Right cardiac atrium (tissue), 5 donors: ENCODE results near the gene CLECL1. TPM values are rescaled to one million over a fixed set of nuclear protein-coding genes. Genes with fewer than 3 reads are reported as not detected.

Experiments used
- ATAC-seq, 2 donors: fragments of 200-7000 bp; cut with Tn5 transposase; one replicate each; pipeline versions ENCODE4 v1.8.0 to v1.9.1; 2020; ENCODE audit warnings: moderate library complexity in 2 of 2, mild to moderate bottlenecking in 1 of 2
- DNase-seq, 3 donors: peaks; one replicate each; pipeline ENCODE4 v3.0.0-alpha.2; 2020
- H3K27ac ChIP-seq: one replicate; pipeline ENCODE4 v1.5.1; 2013; ENCODE audit warnings: mild to moderate bottlenecking, low read length, control low read depth, moderate library complexity
- H3K27me3 ChIP-seq: one replicate; pipeline ENCODE4 v1.6.1; 2013; ENCODE audit not compliant: control insufficient read depth, insufficient read depth
- H3K4me1 ChIP-seq: one replicate; pipeline ENCODE4 v1.6.1; 2013; ENCODE audit warnings: low read length; ENCODE audit not compliant: control insufficient read depth, insufficient read depth
- H3K4me3 ChIP-seq: one replicate; pipeline ENCODE4 v1.5.1; 2013; ENCODE audit warnings: low read length, control low read depth
- H3K9me3 ChIP-seq: one replicate; pipeline ENCODE4 v1.6.1; 2013; ENCODE audit warnings: low read length; ENCODE audit not compliant: control insufficient read depth
- WGBS: extraction: QIAGEN DNeasy Blood & Tissue Kit; methylation state at CpG from one replicate; pipeline ENCODE4 v1.1.7; 2013; 5-methylcytosine and 5-hydroxymethylcytosine counted together
- intact Hi-C, 4 donors: fragments of 100-400 bp; cut with DNase I; formaldehyde crosslinking; loops; one replicate each; pipeline versions ENCODE4 v1.11.0 to v1.14.0; 2022 to 2023
- polyA plus RNA-seq: library from polyadenylated mRNA; stranded (reverse); fragments of 200-250 nt; gene quantifications from one replicate; pipeline ENCODE4 v1.2.3, GENCODE V29; 2013
- total RNA-seq, 4 donors: library from RNA; stranded (reverse); fragmentation: NEBNext Ultra II Directional; extraction: Animal tissue kit (Norgen Biotek cat#: 25700); gene quantifications; one replicate each; pipeline ENCODE4 v1.2.1, GENCODE V29; 2021
- donor health status: healthy with polysubstance abuse.
- donor health status: DM: no; HTN: yes; CAD: no.
- donor health status: DM: no; HTN: no; CAD: no.
- donor health status: DM: no; HTN: yes; CAD: no; lungs with severe emphysema.
- donor health status: DM: yes; HTN: yes; CAD: no.

CLECL1 gene
- total and polyA plus RNA-seq, 5 donors: 0.14 to 1.2 (median 0.60) TPM; not detected in 2

DNA sequence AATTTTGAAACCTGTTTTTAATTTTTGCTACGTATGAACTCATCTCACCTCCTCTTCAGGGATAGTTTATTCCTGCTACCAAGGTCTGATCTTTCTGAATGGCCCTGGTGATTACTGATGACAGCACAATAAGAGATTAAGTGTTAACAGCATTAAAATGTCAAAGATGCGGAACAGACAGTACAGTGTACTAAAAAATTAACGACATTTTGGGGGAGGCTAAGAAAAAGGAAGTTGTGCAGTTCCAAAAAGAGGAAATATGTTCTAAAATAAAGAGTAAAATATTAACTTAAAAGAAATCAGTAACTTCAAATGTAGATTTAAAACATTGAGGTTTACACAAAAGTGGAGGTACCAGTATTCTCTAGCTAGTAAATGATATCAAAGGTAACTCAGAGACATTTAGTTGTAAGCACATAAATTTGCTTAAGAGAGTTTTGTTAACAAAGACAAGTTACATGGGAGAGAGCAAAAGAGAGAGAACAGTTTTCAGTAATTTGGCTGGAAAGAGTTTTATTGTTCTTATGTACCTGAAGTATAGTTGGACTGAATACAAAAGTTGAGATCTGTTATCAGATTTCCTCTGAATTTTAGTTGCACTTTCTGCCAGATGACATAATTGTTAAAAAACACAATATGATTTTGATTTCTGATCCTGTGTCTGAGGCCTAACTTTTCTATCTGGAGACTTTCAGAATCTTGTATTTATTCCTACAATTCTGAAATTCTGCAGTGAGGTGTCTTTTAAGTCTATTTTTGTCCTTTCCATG, 4.2 kb upstream of the CLECL1 start:
- DNase-seq (no peak), ATAC-seq (no peak)
- WGBS: 35% methylated on average over 3 of the region's 3 CpGs
- Histone ChIP-seq H3K27me3 (no peaks in the 10 kb centered on the region), H3K9me3 (no peaks in the 10 kb centered on the region), H3K4me1 (no peaks in the 10 kb centered on the region), H3K27ac (no peak overlapping the region), H3K4me3 (no peak overlapping the region)
- intact Hi-C loops: no loop called here

DNA sequence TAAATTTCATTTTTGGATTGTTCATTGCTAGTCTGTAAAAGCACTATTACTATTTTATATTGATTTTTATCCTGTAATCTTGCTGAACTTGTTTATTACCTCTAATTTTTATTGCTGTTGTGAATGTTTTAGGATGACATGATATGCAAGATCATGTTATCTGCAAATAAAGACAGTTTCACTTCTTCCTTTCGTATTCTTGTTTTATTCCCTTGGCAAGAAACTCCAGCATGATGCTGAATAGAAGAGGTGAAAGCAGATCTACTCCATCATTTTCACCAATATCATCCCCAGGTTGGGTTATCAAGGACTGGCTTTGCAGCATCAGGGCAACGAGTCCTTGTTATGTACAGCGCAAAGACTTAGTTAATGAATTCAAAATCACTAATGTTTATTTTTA, 2.7 kb upstream of the CLECL1 start:
- ATAC-seq: no peak
- WGBS: 89% methylated on average over 3 of the region's 3 CpGs
- intact Hi-C loops: no loop called here

DNA sequence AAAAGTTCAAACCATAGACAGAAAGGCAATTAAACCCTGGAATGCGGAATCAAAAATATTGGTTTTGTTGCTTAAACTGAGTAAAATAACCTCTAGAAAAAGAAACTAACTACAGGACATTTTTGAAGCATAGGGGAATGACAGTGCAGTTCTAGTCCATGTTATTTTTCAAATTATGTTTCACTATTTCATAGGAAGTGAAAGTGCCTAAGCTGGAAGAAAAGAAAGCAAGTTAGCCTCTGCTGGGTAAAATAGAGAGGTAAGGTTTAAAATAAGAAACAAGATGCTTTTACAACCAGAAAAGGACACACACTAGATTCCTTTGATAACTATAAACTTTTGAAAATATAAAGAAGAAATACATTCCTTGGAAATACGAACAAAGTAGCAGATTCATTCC, 1.1 kb downstream of the CLECL1 start:
- 86% methylated on average over 2 of the region's 2 CpGs for WGBS
- H3K9me3 ChIP-seq: no peaks in the 10 kb centered on the region
- no peak overlapping the region for H3K4me3 ChIP-seq
- no peak overlapping the region for H3K27ac ChIP-seq
- intact Hi-C loops: no loop called here
- H3K4me1 ChIP-seq: no peaks in the 10 kb centered on the region
- no peak for DNase-seq
- H3K27me3 ChIP-seq: no peaks in the 10 kb centered on the region
- no peak for ATAC-seq

More for the DNA sequence above, 2.7 kb upstream of the CLECL1 start:
- DNase-seq: no peak
- H3K4me1 ChIP-seq: no peaks in the 10 kb centered on the region
- H3K9me3 ChIP-seq: no peaks in the 10 kb centered on the region
- H3K27me3 ChIP-seq: no peaks in the 10 kb centered on the region
- no peak overlapping the region for H3K4me3 ChIP-seq
- no peak overlapping the region for H3K27ac ChIP-seq

DNA sequence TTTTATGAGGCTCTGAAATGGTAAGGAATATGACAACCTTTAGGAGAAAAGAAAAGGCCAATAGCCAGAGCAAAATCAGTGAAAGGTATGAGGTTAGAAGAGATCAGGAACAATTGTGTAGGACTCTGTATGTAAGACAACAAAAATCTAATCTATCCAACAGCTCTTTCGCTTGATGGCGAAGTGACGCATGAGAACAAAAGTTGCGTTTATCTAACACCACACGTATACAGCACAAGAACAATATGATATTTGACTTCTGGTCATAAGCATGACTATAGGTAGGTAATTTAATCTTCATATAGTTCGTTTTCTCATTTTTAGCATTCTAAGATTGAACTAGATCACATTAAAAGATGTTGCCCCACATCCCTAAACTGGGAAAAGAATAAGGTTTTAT, 1.5 kb downstream of the CLECL1 start:
- DNase-seq: no peak
- Histone ChIP-seq H3K27me3 (no peaks in the 10 kb centered on the region), H3K4me3 (no peak overlapping the region), H3K27ac (no peak overlapping the region), H3K4me1 (no peaks in the 10 kb centered on the region), H3K9me3 (no peaks in the 10 kb centered on the region)
- ATAC-seq: no peak
- 71% methylated on average over 6 of the region's 6 CpGs for WGBS
- intact Hi-C loops: no loop called here

DNA sequence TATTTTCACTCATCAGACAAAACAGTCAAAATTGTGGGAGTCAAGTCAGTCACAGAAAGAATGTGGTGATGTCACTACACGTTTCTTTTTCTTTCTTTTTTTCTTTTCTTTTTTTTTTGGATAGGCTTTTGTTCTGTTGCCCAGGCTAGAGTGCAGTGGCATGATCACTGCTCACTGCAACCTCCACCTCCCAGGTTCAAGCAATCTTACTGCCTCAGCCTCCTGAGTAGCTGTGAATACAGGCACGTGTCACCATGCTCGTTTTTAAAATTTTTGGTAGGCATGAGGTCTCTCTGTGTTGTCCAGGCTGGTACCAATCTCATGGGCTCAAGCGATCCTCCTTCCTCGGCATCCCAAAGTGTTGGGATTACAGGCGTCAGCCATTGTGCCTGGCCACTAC, 2.3 kb downstream of the CLECL1 start:
- no peaks in the 10 kb centered on the region for H3K27me3 ChIP-seq
- no peaks in the 10 kb centered on the region for H3K9me3 ChIP-seq
- DNase-seq: no peak
- no peak for ATAC-seq
- no peak overlapping the region for H3K4me3 ChIP-seq
- WGBS: 77% methylated on average over 6 of the region's 6 CpGs
- H3K4me1 ChIP-seq: no peaks in the 10 kb centered on the region
- H3K27ac ChIP-seq: no peak overlapping the region
- intact Hi-C loops: no loop called here

DNA sequence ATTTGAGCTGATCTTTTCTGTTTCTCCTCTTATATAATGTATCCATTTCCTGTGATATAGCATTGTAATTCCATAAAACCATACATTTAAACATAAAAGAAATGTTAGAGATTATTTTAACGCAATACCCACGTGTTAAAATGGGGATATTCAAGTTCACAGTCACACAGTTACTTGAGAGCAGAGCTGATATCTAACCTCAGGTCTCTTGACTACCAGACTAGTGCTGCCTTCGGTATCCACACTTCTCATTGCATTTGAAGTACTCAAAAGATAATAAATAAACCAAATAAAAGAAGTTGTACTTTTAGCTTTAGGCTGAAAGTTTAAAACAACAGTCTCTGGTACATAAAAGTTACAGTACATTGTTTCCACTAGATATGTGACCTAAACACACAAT, 2.9 kb downstream of the CLECL1 start:
- no peak for DNase-seq
- H3K9me3 ChIP-seq: no peaks in the 10 kb centered on the region
- ATAC-seq: no peak
- intact Hi-C loops: no loop called here
- WGBS: 48% methylated on average over 3 of the region's 3 CpGs
- no peak overlapping the region for H3K4me3 ChIP-seq
- H3K27me3 ChIP-seq: no peaks in the 10 kb centered on the region
- H3K27ac ChIP-seq: no peak overlapping the region
- H3K4me1 ChIP-seq: no peaks in the 10 kb centered on the region

DNA sequence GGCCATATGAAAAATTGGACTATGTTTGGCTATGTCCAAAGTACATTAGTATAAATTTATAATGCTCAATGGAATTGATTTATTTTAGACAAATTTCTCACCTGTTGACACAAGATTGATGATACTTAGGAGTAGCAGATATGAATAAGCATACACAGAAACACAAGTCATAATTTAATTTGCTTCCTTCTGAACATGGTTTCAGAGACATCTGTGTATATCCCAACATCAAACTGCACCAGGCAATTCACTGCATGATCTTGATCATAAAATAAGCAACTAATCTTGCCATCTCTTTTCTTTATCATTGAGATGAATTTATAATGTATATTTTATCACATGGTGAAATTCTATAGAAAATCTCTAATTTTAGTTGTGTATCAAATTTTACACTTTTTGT, 3.8 kb downstream of the CLECL1 start:
- Histone ChIP-seq H3K4me1 (no peaks in the 10 kb centered on the region), H3K27me3 (no peaks in the 10 kb centered on the region), H3K27ac (no peak overlapping the region), H3K9me3 (no peaks in the 10 kb centered on the region), H3K4me3 (no peak overlapping the region)
- no peak for ATAC-seq
- no peak for DNase-seq
- intact Hi-C loops: no loop called here

DNA sequence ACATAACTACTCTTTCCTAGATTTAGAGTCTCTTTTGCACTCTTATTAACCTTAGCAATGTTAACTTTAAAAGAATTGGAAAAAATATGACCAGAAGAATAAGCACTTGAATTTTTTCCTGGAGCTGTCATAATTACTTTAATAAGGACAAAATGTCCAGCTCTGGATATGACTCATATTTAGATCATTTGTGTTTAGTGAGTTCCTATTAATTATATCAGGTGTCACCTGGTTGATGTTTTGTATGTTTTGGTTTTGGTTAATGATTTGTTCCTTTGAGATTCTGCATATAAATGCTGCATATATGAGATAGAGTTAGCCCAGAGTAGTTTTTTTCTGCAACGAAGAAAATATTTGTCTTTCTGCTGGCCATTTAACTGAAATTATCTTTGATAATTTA, 5.1 kb downstream of the CLECL1 start:
- DNase-seq (no peak), ATAC-seq (no peak)
- Histone ChIP-seq H3K9me3 (no peaks in the 10 kb centered on the region), H3K27me3 (no peaks in the 10 kb centered on the region), H3K4me1 (no peaks in the 10 kb centered on the region), H3K4me3 (no peak overlapping the region), H3K27ac (no peak overlapping the region)
- intact Hi-C loops: no loop called here
- WGBS: 87% methylated on average over 1 of the region's 1 CpG

DNA sequence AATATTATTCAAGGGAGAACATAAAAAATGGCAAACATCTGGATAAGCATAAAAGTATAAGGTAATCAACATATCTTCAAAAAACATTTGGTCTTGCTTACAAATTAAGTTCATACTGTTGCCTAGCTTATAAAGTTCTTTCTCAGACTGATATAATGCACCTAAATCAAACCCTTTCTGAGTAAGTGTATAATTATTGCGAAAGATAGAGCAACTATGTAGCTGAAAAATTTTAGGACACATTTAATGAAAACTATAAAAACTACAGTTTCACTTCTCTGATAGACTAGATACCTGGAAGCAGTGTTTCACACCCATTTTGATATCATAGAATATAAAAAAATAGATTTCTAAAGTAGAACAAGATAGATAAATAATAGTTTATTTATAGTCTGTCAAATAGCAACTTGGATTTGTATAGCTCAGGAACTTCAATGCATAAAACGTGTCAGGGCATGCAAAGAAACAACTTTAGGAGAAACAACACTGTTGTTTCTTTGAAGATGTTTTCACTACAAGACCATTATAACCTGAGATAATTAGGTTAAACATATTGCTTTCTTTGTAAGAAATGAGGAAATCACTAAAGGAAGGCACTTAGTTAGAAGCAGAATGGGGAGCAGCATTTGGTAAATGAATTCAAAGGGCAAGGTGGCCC, 7.6 kb downstream of the CLECL1 start:
- WGBS: 62% methylated on average over 2 of the region's 2 CpGs
- Histone ChIP-seq H3K4me1 (no peaks in the 10 kb centered on the region), H3K27ac (no peak overlapping the region), H3K4me3 (no peak overlapping the region), H3K9me3 (no peaks in the 10 kb centered on the region), H3K27me3 (no peaks in the 10 kb centered on the region)
- ATAC-seq (no peak), DNase-seq (no peak)
- intact Hi-C loops: no loop called here

DNA sequence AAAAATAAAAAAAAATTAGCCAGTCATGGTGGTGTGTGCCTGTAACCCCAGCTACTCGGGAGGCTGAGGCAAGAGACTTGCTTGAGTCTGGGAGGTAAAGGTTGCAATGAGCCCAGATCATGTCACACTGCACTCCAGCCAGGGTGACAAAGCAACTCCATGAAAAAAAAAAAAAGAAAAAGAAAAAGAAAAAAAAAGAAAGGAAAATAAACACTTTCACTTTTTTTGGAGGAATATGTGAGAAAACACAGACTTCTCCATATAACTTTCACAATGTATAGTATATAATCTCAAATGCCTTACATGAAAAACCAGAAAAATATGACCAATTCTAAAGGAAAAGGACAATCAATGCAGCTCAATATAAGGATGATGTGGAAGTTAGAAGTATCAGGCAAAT, 8.9 kb downstream of the CLECL1 start:
- Histone ChIP-seq H3K27ac (no peak overlapping the region), H3K4me1 (no peaks in the 10 kb centered on the region), H3K27me3 (no peaks in the 10 kb centered on the region), H3K4me3 (no peak overlapping the region), H3K9me3 (no peaks in the 10 kb centered on the region)
- intact Hi-C loops: no loop called here
- ATAC-seq: no peak
- WGBS: 80% methylated on average over 1 of the region's 1 CpG
- no peak for DNase-seq

DNA sequence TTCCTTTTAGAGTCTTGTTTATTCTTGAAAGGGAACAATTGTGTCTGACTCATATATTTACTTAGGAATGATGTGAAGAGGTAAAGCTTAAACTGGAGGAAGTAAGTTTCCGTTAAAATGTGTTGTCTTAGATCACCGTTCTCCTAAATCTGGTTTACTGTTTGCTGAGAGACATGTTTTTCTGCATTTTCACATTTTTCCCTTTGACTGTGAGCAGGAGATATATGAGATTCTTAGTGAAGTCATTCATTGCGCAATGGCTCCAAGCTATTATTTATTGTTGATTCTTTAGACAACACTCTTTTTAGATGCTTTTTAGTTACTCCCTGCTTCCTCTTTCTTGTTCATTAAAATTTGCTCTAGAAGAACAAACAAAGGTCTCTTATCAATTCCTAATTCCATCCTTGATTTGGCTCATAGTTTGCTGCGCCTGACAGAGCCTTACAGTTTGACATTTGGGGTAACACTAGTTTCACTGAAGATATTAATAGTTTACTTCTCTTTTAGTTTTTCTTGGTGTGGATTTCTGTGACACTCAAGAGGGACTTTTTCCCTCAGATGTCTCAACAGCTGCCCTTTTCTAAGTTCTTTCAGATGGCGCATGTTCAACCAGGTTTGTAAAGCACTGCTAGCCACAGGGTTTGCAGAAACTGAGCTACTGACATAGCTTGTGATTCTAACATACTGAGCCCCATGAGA, 11.4 kb downstream of the CLECL1 start:
- ATAC-seq (no peak), DNase-seq (no peak)
- no peaks in the 10 kb centered on the region for H3K9me3 ChIP-seq
- no peaks in the 10 kb centered on the region for H3K27me3 ChIP-seq
- H3K4me3 ChIP-seq: no peak overlapping the region
- no peaks in the 10 kb centered on the region for H3K4me1 ChIP-seq
- WGBS: 68% methylated on average over 5 of the region's 5 CpGs
- no peak overlapping the region for H3K27ac ChIP-seq
- intact Hi-C loops: no loop called here
